Measurements from ENCODE around the gene RHBDF1.

GRCh38 chr16:96935-97381 is 24.5 kb upstream of the RHBDF1 start:
- peak; percentile 99 for TF ChIP-seq CTCF (IDR thresholded peaks at IDR 0.05; ENCODE audit: insufficient read depth, low read length)
- TF ChIP-seq REST (IDR thresholded peaks at IDR 0.05; ENCODE audit: insufficient replicate concordance, low read depth): no peak
